SK-N-SH (cell line): ENCODE measurements around the gene GNG12.

ENCODE experiments used
- ELF1 ChIP-seq: IDR thresholded peaks from 2 replicates; pipeline ENCODE4 v1.4.0; 2012
- MEF2A ChIP-seq: IDR thresholded peaks from 2 replicates; pipeline ENCODE4 v1.4.0; 2012; ENCODE audit warnings: low read depth, borderline replicate concordance
- SIN3A ChIP-seq: IDR thresholded peaks from 2 replicates; pipeline ENCODE4 v1.6.1; 2012; ENCODE audit warnings: low read depth, mild to moderate bottlenecking, low read length, moderate library complexity, borderline replicate concordance
- TF ChIP-seq, protein P1 (sequence below): IDR thresholded peaks from 2 replicates; pipeline ENCODE4 v1.4.0; 2012; ENCODE audit warnings: low read depth, borderline replicate concordance

DNA sequence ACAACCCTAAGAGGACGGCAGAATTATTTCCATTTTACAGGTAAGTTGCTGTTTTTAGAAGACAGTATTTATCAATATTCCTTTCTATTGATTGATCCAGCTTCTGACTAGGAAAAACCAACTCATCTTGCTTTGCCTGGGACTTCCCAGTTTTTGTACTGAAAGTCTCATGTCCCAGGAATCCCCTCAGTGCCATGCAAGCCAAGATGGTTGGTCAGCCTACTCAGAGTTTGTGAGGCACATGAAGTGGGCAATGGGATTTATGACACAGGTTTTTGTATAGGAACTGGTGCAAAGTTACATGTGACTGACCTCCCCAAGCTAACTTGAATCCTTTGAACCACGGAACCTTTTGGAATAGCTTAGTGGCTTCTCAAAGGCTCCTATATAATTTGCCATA is 45.5 kb downstream of the GNG12 start:
- TF ChIP-seq, protein P1, sequence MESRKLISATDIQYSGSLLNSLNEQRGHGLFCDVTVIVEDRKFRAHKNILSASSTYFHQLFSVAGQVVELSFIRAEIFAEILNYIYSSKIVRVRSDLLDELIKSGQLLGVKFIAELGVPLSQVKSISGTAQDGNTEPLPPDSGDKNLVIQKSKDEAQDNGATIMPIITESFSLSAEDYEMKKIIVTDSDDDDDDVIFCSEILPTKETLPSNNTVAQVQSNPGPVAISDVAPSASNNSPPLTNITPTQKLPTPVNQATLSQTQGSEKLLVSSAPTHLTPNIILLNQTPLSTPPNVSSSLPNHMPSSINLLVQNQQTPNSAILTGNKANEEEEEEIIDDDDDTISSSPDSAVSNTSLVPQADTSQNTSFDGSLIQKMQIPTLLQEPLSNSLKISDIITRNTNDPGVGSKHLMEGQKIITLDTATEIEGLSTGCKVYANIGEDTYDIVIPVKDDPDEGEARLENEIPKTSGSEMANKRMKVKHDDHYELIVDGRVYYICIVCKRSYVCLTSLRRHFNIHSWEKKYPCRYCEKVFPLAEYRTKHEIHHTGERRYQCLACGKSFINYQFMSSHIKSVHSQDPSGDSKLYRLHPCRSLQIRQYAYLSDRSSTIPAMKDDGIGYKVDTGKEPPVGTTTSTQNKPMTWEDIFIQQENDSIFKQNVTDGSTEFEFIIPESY = no peak
- no peak for TF ChIP-seq ELF1
- TF ChIP-seq MEF2A = no peak
- TF ChIP-seq SIN3A = no peak
